H9 (cell line): ENCODE data around the gene KAZN. TPM values are rescaled to one million over a fixed set of nuclear protein-coding genes. Genes with fewer than 3 reads are reported as not detected.

ENCODE experiments used
- DNase-seq: peaks from one replicate; pipeline ENCODE4 v3.0.0-alpha.2; 2017
- H2AFZ ChIP-seq: one replicate; pipeline ENCODE4 v1.6.1; 2013; ENCODE audit warnings: mild to moderate bottlenecking, low read length, control low read depth, moderate library complexity
- H2AK5ac ChIP-seq: 2 replicates; pipeline ENCODE4 v1.6.1; 2013; ENCODE audit warnings: low read length, control low read depth, mixed read lengths; ENCODE audit not compliant: insufficient read length
- H2BK120ac ChIP-seq: one replicate; pipeline ENCODE4 v1.6.1; 2013; ENCODE audit warnings: low read depth, mild to moderate bottlenecking, low read length, control low read depth, inconsistent platforms; ENCODE audit not compliant: poor library complexity, severe bottlenecking
- H2BK12ac ChIP-seq: 2 replicates; pipeline ENCODE4 v1.6.1; 2013; ENCODE audit warnings: low read length, control low read depth, mixed read lengths, low read depth; ENCODE audit not compliant: insufficient read length
- H2BK15ac ChIP-seq: 2 replicates; pipeline ENCODE4 v1.6.1; 2013; ENCODE audit warnings: low read depth, low read length, control low read depth
- H2BK20ac ChIP-seq: one replicate; pipeline ENCODE4 v1.6.1; 2013; ENCODE audit warnings: low read depth, mild to moderate bottlenecking, low read length, control low read depth, inconsistent platforms; ENCODE audit not compliant: poor library complexity, severe bottlenecking
- H2BK5ac ChIP-seq: 2 replicates; pipeline ENCODE4 v1.6.1; 2013; ENCODE audit warnings: low read length, control low read depth, mixed read lengths; ENCODE audit not compliant: insufficient read length
- H3K14ac ChIP-seq: 2 replicates; pipeline ENCODE4 v1.6.1; 2013; ENCODE audit warnings: low read length, control low read depth; ENCODE audit not compliant: insufficient read depth
- H3K18ac ChIP-seq: 2 replicates; pipeline ENCODE4 v1.6.1; 2013; ENCODE audit warnings: low read depth, mild to moderate bottlenecking, mixed read lengths, low read length, control low read depth; ENCODE audit not compliant: insufficient read length
- H3K23ac ChIP-seq: 2 replicates; pipeline ENCODE4 v1.6.1; 2013; ENCODE audit warnings: low read length, control low read depth, mixed read lengths, low read depth; ENCODE audit not compliant: insufficient read length
- H3K23me2 ChIP-seq: 2 replicates; pipeline ENCODE4 v1.6.1; 2013; ENCODE audit warnings: low read depth, mild to moderate bottlenecking, mixed read lengths, low read length, control low read depth; ENCODE audit not compliant: insufficient read length, poor library complexity, severe bottlenecking
- H3K27ac ChIP-seq: 2 replicates; pipeline ENCODE4 v1.5.1; 2013; ENCODE audit warnings: low read length, control low read depth, mixed read lengths, low read depth; ENCODE audit not compliant: insufficient read length
- H3K27me3 ChIP-seq: 2 replicates; pipeline ENCODE4 v1.6.1; 2013; ENCODE audit warnings: low read length, control low read depth, inconsistent platforms; ENCODE audit not compliant: insufficient read depth
- H3K4ac ChIP-seq: 2 replicates; pipeline ENCODE4 v1.6.1; 2013; ENCODE audit warnings: low read depth, mild to moderate bottlenecking, control low read depth, inconsistent platforms, low read length, moderate library complexity
- H3K4me1 ChIP-seq: 2 replicates; pipeline ENCODE4 v1.6.1; 2013; ENCODE audit warnings: low read length, control low read depth, inconsistent platforms; ENCODE audit not compliant: insufficient read depth
- H3K4me2 ChIP-seq: 2 replicates; pipeline ENCODE4 v1.6.1; 2013; ENCODE audit warnings: low read length, control low read depth, mixed read lengths; ENCODE audit not compliant: insufficient read length, insufficient read depth
- H3K56ac ChIP-seq: 2 replicates; pipeline ENCODE4 v1.6.1; 2013; ENCODE audit warnings: low read depth, mild to moderate bottlenecking, mixed read lengths, low read length, control low read depth; ENCODE audit not compliant: insufficient read length
- H3K79me1 ChIP-seq: 2 replicates; pipeline ENCODE4 v1.6.1; 2013; ENCODE audit warnings: low read depth, mild to moderate bottlenecking, moderate library complexity, low read length, control low read depth, inconsistent platforms; ENCODE audit not compliant: insufficient read depth, poor library complexity, severe bottlenecking
- H3K79me2 ChIP-seq: 2 replicates; pipeline ENCODE4 v1.6.1; 2013; ENCODE audit warnings: low read length, control low read depth, inconsistent platforms; ENCODE audit not compliant: insufficient read depth
- H3K9ac ChIP-seq: 2 replicates; pipeline ENCODE4 v1.6.1; 2013; ENCODE audit warnings: low read length, control low read depth, mixed read lengths; ENCODE audit not compliant: insufficient read length; ENCODE audit errors: extremely low read depth
- H3K9me3 ChIP-seq: one replicate; pipeline ENCODE4 v1.6.1; 2013; ENCODE audit warnings: low read depth, low read length, inconsistent platforms; ENCODE audit not compliant: control insufficient read depth
- H3T11ph ChIP-seq: one replicate; pipeline ENCODE4 v1.6.1; 2013; ENCODE audit warnings: mild to moderate bottlenecking, low read length, control low read depth, inconsistent platforms
- H4K20me1 ChIP-seq: one replicate; pipeline ENCODE4 v1.6.1; 2013; ENCODE audit not compliant: control insufficient read depth, insufficient read length, insufficient read depth
- H4K5ac ChIP-seq: 2 replicates; pipeline ENCODE4 v1.6.1; 2013; ENCODE audit warnings: low read depth, mild to moderate bottlenecking, mixed read lengths, low read length, control low read depth; ENCODE audit not compliant: insufficient read length
- H4K8ac ChIP-seq: replicated peaks from 2 replicates; pipeline ENCODE4 v1.6.1; 2013; ENCODE audit warnings: low read length, control low read depth, mixed read lengths, low read depth; ENCODE audit not compliant: insufficient read length
- H4K91ac ChIP-seq: 2 replicates; pipeline ENCODE4 v1.6.1; 2013; ENCODE audit warnings: low read depth, mild to moderate bottlenecking, moderate library complexity, mixed read lengths, low read length, control low read depth; ENCODE audit not compliant: insufficient read length
- H3K27ac Mint-ChIP-seq, 3 experiments: 2 replicates in 2 of 3; 3 replicates in 1 of 3; pipeline ENCODE4 v1.8.0; 2020 to 2021; ENCODE audit warnings: mixed read lengths in 3 of 3, mild to moderate bottlenecking in 1 of 3, moderate library complexity in 1 of 3
- H3K27me3 Mint-ChIP-seq: 2 replicates; pipeline ENCODE4 v1.8.0; 2021; ENCODE audit warnings: low read depth, mild to moderate bottlenecking, moderate library complexity, mixed read lengths
- H3K36me3 Mint-ChIP-seq, 3 experiments: 2 replicates in 2 of 3; 3 replicates in 1 of 3; pipeline ENCODE4 v1.8.0; 2020 to 2021; ENCODE audit warnings: low read depth in 3 of 3, mixed read lengths in 3 of 3; ENCODE audit not compliant: insufficient read depth in 1 of 3
- H3K4me1 Mint-ChIP-seq, 2 experiments: 2 replicates each; pipeline ENCODE4 v1.8.0; 2020; ENCODE audit warnings: mixed read lengths in 2 of 2
- H3K4me3 Mint-ChIP-seq, 2 experiments: 2 replicates in 1 of 2; 3 replicates in 1 of 2; pipeline ENCODE4 v1.8.0; 2020 to 2021; ENCODE audit warnings: mild to moderate bottlenecking in 2 of 2, mixed read lengths in 2 of 2, moderate library complexity in 1 of 2
- H3K9me3 Mint-ChIP-seq, 2 experiments: 2 replicates in 1 of 2; 3 replicates in 1 of 2; pipeline ENCODE4 v1.8.0; 2020; ENCODE audit warnings: mild to moderate bottlenecking in 2 of 2, mixed read lengths in 2 of 2, moderate library complexity in 1 of 2
- CTCF ChIP-seq: fragments of 200-600 bp; sonication (generic); conservative IDR thresholded peaks from 3 replicates; pipeline ENCODE4 v1.8.0; 2021; ENCODE audit warnings: antibody characterized with exemption, mild to moderate bottlenecking
- WGBS: extraction: QIAGEN DNeasy Blood & Tissue Kit; methylation state at CpG from one replicate; pipeline ENCODE4 v1.1.7; 2013; ENCODE audit warnings: missing lambda C conversion rate, low lambda C conversion rate, mixed read lengths; ENCODE audit not compliant: insufficient read length; ENCODE audit errors: extremely low coverage; 5-methylcytosine and 5-hydroxymethylcytosine counted together
- total RNA-seq: library from RNA; stranded (reverse); gene quantifications from 2 replicates; pipeline ENCODE4 v1.2.1, GENCODE V29; 2021

Gene KAZN
- total RNA-seq, 1 experiment from 2014 or later: 7.6 TPM

GRCh38 chr1:14878951-14879350 is 280.5 kb downstream of the KAZN start:
- H3T11ph ChIP-seq: no peak overlapping the region
- H3K9me3 ChIP-seq: no peaks in the 10 kb centered on the region
- H2BK12ac ChIP-seq: no peak overlapping the region
- no peaks in the 10 kb centered on the region for H3K79me1 ChIP-seq
- no peak overlapping the region for H2AK5ac ChIP-seq
- peaks cover 4% of the 10 kb centered on the region for H3K27me3 Mint-ChIP-seq
- no peak overlapping the region for H2BK20ac ChIP-seq
- no peak overlapping the region for H3K4ac ChIP-seq
- H3K36me3 Mint-ChIP-seq: no peaks in the 10 kb centered on the region
- no peaks in the 10 kb centered on the region for H3K27me3 ChIP-seq
- H3K4me1 ChIP-seq: peaks cover 6% of the 10 kb centered on the region; the same call in 1 of the 2 replicates
- no peak overlapping the region for H3K4me2 ChIP-seq
- H2BK15ac ChIP-seq: no peak overlapping the region
- H3K18ac ChIP-seq: no peak overlapping the region
- H3K23ac ChIP-seq: no peak overlapping the region
- no peak overlapping the region for H4K5ac ChIP-seq
- H4K91ac ChIP-seq: no peak overlapping the region
- no peak for TF ChIP-seq CTCF
- H2BK120ac ChIP-seq: no peak overlapping the region
- no peak overlapping the region for H4K8ac ChIP-seq
- H3K27ac ChIP-seq: no peak overlapping the region
- H3K23me2 ChIP-seq: no peaks in the 10 kb centered on the region
- H3K9ac ChIP-seq: no peak overlapping the region
- no CpG with 5 or more reads among the region's 6 CpGs for WGBS
- H2AFZ ChIP-seq: no peak overlapping the region
- peaks cover 18 to 25% of the 10 kb centered on the region in 2 experiments for H3K4me1 Mint-ChIP-seq
- no peaks in the 10 kb centered on the region for H3K9me3 Mint-ChIP-seq
- H3K79me2 ChIP-seq: no peaks in the 10 kb centered on the region
- H3K27ac Mint-ChIP-seq: no peak overlapping the region
- H3K56ac ChIP-seq: no peak overlapping the region
- H2BK5ac ChIP-seq: no peak overlapping the region
- H3K14ac ChIP-seq: no peak overlapping the region
- no peak for DNase-seq
- no peaks in the 10 kb centered on the region for H4K20me1 ChIP-seq
- no peak overlapping the region for H3K4me3 Mint-ChIP-seq
